ACHN (cell line): ENCODE data around the gene TAMM41.
"Not testable (repeated sequence)": the region's sequence is repeated elsewhere in the genome, so short reads cannot be mapped to it uniquely, and the experiment has no call there.

ENCODE experiments used
- DNase-seq: peaks from one replicate; pipeline ENCODE4 v3.0.0-alpha.2; 2015
- in situ Hi-C: cut with HindIII; loops from 2 replicates; pipeline ENCODE4 v1.10.0; 2017; ENCODE audit warnings: low sequenced_read_pairs, low pct_ligation_motif_present, low pct_unique_long_range_greater_than_20kb

Gene TAMM41

GRCh38 chr3:11846281-11847266, at the start of gene TAMM41:
TSS of gene TAMM41 (minus strand) at chr3:11846885. CDS start at chr3:11846636, 249 bp downstream.
- in situ Hi-C loops, result no loop called here
- DNase-seq, result peak; percentile 80

GRCh38 chr3:11878837-11879236, 32.2 kb upstream of the TAMM41 start:
- peak; percentile 2 for DNase-seq
- in situ Hi-C loops, result no loop called here

- DNase-seq, in situ Hi-C loops: not testable (repeated sequence)
Observed at GRCh38 chr3:11874707-11875106, 28.0 kb upstream of the TAMM41 start.

- DNase-seq, in situ Hi-C loops: not testable (repeated sequence)
Observed at GRCh38 chr3:11863739-11864138, 17.1 kb upstream of the TAMM41 start.

- DNase-seq, in situ Hi-C loops: not testable (repeated sequence)
Observed at GRCh38 chr3:11862584-11862983, 15.9 kb upstream of the TAMM41 start.

- DNase-seq, in situ Hi-C loops: not testable (repeated sequence)
Observed at GRCh38 chr3:11862145-11862544, 15.5 kb upstream of the TAMM41 start.

GRCh38 chr3:11860213-11860612, 13.5 kb upstream of the TAMM41 start:
- in situ Hi-C loops, DNase-seq: not testable (repeated sequence)

GRCh38 chr3:11853450-11853849, 6.8 kb upstream of the TAMM41 start:
- DNase-seq, result no peak
- in situ Hi-C loops, result no loop called here

- DNase-seq, result no peak
- in situ Hi-C loops, result no loop called here
Observed at GRCh38 chr3:11850003-11850402, 3.3 kb upstream of the TAMM41 start.

- in situ Hi-C loops, result no loop called here
- no peak for DNase-seq
Observed at GRCh38 chr3:11847607-11848006, 922 bp upstream of the TAMM41 start.

GRCh38 chr3:11845651-11846050, 1.0 kb downstream of the TAMM41 start:
- in situ Hi-C loops, result no loop called here
- no peak for DNase-seq

- DNase-seq, result no peak
- in situ Hi-C loops, result no loop called here
Observed at GRCh38 chr3:11844891-11845290, 1.8 kb downstream of the TAMM41 start.

- in situ Hi-C loops, result no loop called here
- peak; percentile 36 for DNase-seq
Observed at GRCh38 chr3:11835028-11835639, 11.6 kb downstream of the TAMM41 start.

GRCh38 chr3:11832981-11833905, 13.4 kb downstream of the TAMM41 start:
- DNase-seq, result no peak
- in situ Hi-C loops, result no loop called here

- DNase-seq, result no peak
- in situ Hi-C loops, result no loop called here
Observed at GRCh38 chr3:11829416-11829815, 17.3 kb downstream of the TAMM41 start.

- DNase-seq, result peak; percentile 37
- in situ Hi-C loops, result no loop called here
Observed at GRCh38 chr3:11826628-11827265, 19.9 kb downstream of the TAMM41 start.

- no peak for DNase-seq
- in situ Hi-C loops, result no loop called here
Observed at GRCh38 chr3:11825301-11825700, 21.4 kb downstream of the TAMM41 start.

GRCh38 chr3:11820531-11821041, 26.1 kb downstream of the TAMM41 start:
- in situ Hi-C loops, result no loop called here
- peak; percentile 25 for DNase-seq
